PC-3 (cell line): ENCODE results near the gene LBHD1. TPM values are rescaled to one million over a fixed set of nuclear protein-coding genes. Genes with fewer than 3 reads are reported as not detected.
A peak's percentile ranks its signal among the peaks of the same experiment; 100 is the strongest.

ENCODE experiments used
- ATAC-seq: fragments of 200-7000 bp; cut with Tn5 transposase; 2 replicates; pipeline ENCODE4 v1.9.1; 2020; ENCODE audit warnings: mild to moderate bottlenecking, moderate library complexity
- BruUV-seq: library from RNA; stranded (reverse); fragments of 400-500 nt; replicated peaks from 2 replicates; lab custom pipeline; 2021; lab: Mats Ljungman, UMichigan
- CTCF ChIA-PET: fragments of 300-600 bp; sonication (Branson Sonifier 250); formaldehyde crosslinking; loops from one replicate; lab custom pipeline; 2022; ENCODE audit warnings: antibody characterized with exemption; lab: Charles Lee
- POLR2A ChIA-PET: fragments of 300-600 bp; sonication (Branson Sonifier 250); formaldehyde crosslinking; loops from one replicate; lab custom pipeline; 2022; ENCODE audit warnings: antibody characterized with exemption; ENCODE audit not compliant: unreplicated experiment; lab: Charles Lee
- DNase-seq: peaks from one replicate; pipeline ENCODE4 v3.0.0-alpha.2; 2015
- H2AFZ ChIP-seq: fragments of 300-600 bp; sonication (generic); 2 replicates; pipeline ENCODE4 v1.6.0; 2016; ENCODE audit warnings: antibody characterized with exemption, low read length
- H3F3A ChIP-seq: fragments of 300-600 bp; sonication (generic); one replicate; pipeline ENCODE4 v1.6.0; 2017; ENCODE audit warnings: antibody characterized with exemption, low read length, control low read depth, mild to moderate bottlenecking; ENCODE audit not compliant: unreplicated experiment
- H3K27ac ChIP-seq: fragments of 300-600 bp; sonication (generic); 2 replicates; pipeline ENCODE4 v1.5.1; 2016; ENCODE audit warnings: mild to moderate bottlenecking, low read length
- H3K27me3 ChIP-seq: fragments of 300-600 bp; sonication (generic); 2 replicates; pipeline ENCODE4 v1.6.1; 2016; ENCODE audit warnings: low read length, mixed read lengths
- H3K36me3 ChIP-seq: fragments of 300-600 bp; sonication (generic); 2 replicates; pipeline ENCODE4 v1.6.1; 2016; ENCODE audit warnings: low read depth, mixed run types, low read length, mixed read lengths
- H3K4me1 ChIP-seq: fragments of 300-600 bp; sonication (generic); 2 replicates; pipeline ENCODE4 v1.5.1; 2016; ENCODE audit warnings: low read length; ENCODE audit not compliant: insufficient read depth
- H3K4me2 ChIP-seq: fragments of 300-600 bp; sonication (generic); 2 replicates; pipeline ENCODE4 v1.6.0; 2016; ENCODE audit warnings: low read length
- H3K4me3 ChIP-seq: fragments of 300-600 bp; sonication (generic); 2 replicates; pipeline ENCODE4 v1.5.1; 2016; ENCODE audit warnings: mild to moderate bottlenecking, low read length, mixed read lengths
- H3K79me2 ChIP-seq: fragments of 300-600 bp; sonication (generic); 2 replicates; pipeline ENCODE4 v1.6.1; 2017; ENCODE audit warnings: low read length, mixed read lengths
- H3K9ac ChIP-seq: fragments of 300-600 bp; sonication (generic); 2 replicates; pipeline ENCODE4 v1.6.0; 2016; ENCODE audit warnings: mild to moderate bottlenecking, low read length
- H3K9me2 ChIP-seq: fragments of 300-600 bp; sonication (generic); replicated peaks from 2 replicates; pipeline ENCODE4 v1.6.1; 2016; ENCODE audit warnings: mixed run types, low read length, mixed read lengths
- H3K9me3 ChIP-seq: fragments of 300-600 bp; sonication (generic); 2 replicates; pipeline ENCODE4 v1.6.1; 2016; ENCODE audit warnings: low read length, mixed read lengths
- H4K20me1 ChIP-seq: fragments of 300-600 bp; sonication (generic); 2 replicates; pipeline ENCODE4 v1.6.1; 2016; ENCODE audit warnings: low read length, mixed read lengths
- CTCF ChIP-seq: fragments of 300-600 bp; sonication (generic); conservative IDR thresholded peaks from 2 replicates; pipeline ENCODE4 v1.5.1; 2017; ENCODE audit warnings: antibody characterized with exemption, low read depth, mild to moderate bottlenecking, low read length
- EZH2 ChIP-seq: fragments of 300-600 bp; sonication (generic); IDR thresholded peaks from one replicate; pipeline ENCODE4 v1.6.1; 2017; ENCODE audit warnings: antibody characterized with exemption, mild to moderate bottlenecking, low read length; ENCODE audit not compliant: unreplicated experiment
- EZH2phosphoT487 ChIP-seq: fragments of 300-600 bp; sonication (generic); IDR thresholded peaks from 2 replicates; pipeline ENCODE4 v1.6.1; 2018; ENCODE audit warnings: mild to moderate bottlenecking, antibody characterized with exemption, low read length, borderline replicate concordance
- intact Hi-C: fragments of 100-400 bp; cut with micrococcal nuclease; formaldehyde crosslinking; loops from 2 replicates; pipeline ENCODE4 v1.9.0; 2023
- total RNA-seq: library from RNA; depleted of rRNA; stranded (reverse); fragments of >200 nt; gene quantifications from 2 replicates; pipeline ENCODE4 v1.2.3, GENCODE V29; 2014

LBHD1 gene
- total RNA-seq, 1 experiment from 2014 or later = 9.7 TPM

GRCh38 chr11:62667460-62667859 lies 4.6 kb downstream of the LBHD1 start:
- DNase-seq (no peak), ATAC-seq (no peak)
- Histone ChIP-seq H3K9me3 (no peaks in the 10 kb centered on the region), H3K36me3 (peaks cover 16% of the 10 kb centered on the region), H3K27me3 (no peaks in the 10 kb centered on the region), H3K4me1 (peaks cover 35% of the 10 kb centered on the region), H3F3A (peaks cover 13% of the 10 kb centered on the region), H3K79me2 (peaks cover 82% of the 10 kb centered on the region), H3K9ac (no peak overlapping the region), H3K9me2 (no peaks in the 10 kb centered on the region), H3K4me3 (peak overlapping the region; percentile 98; the same call in 1 of the 2 replicates), H3K27ac (no peak overlapping the region), H3K4me2 (peak overlapping the region; percentile 93), H2AFZ (no peak overlapping the region), H4K20me1 (peaks cover 14% of the 10 kb centered on the region; the same call in 1 of the 2 replicates)
- CTCF ChIA-PET = no interaction called here
- no peak for TF ChIP-seq EZH2phosphoT487
- no peak for TF ChIP-seq CTCF
- no peak for TF ChIP-seq EZH2
- BruUV-seq = no TSS peak
- intact Hi-C loops = no loop called here
- POLR2A ChIA-PET = no interaction called here

- intact Hi-C loops = no loop called here
Observed at GRCh38 chr11:62666259-62666926, 5.7 kb downstream of the LBHD1 start.

More at GRCh38 chr11:62666259-62666926, 5.7 kb downstream of the LBHD1 start:
- H3K27ac ChIP-seq = peak overlapping the region; percentile 30
- no peaks in the 10 kb centered on the region for H3K27me3 ChIP-seq
- H3K4me2 ChIP-seq = peak overlapping the region; percentile 93
- ChIA-PET CTCF (interaction anchor here (0.5 to 1.7 kb wide), 2 partner anchors 15 to 121 kb away, joined by 4 to 6 read pairs; partner anchors contain the start of gene TMEM179B), POLR2A (interaction anchor here (0.6 to 2.1 kb wide), 2 partner anchors 11 to 96 kb away, joined by 5 to 11 read pairs; no protein-coding TSS in a partner anchor)
- BruUV-seq = no TSS peak
- H3K79me2 ChIP-seq = peaks cover 72% of the 10 kb centered on the region
- peaks cover 35% of the 10 kb centered on the region for H3K4me1 ChIP-seq
- H3K9ac ChIP-seq = peak overlapping the region; percentile 92
- no peak for TF ChIP-seq EZH2
- no peak for TF ChIP-seq EZH2phosphoT487
- no peak for TF ChIP-seq CTCF
- no peak for ATAC-seq
- DNase-seq = no peak
- H3K9me2 ChIP-seq = no peaks in the 10 kb centered on the region
- peaks cover 13% of the 10 kb centered on the region for H3F3A ChIP-seq
- H3K4me3 ChIP-seq = peak overlapping the region; percentile 98
- H3K9me3 ChIP-seq = no peaks in the 10 kb centered on the region
- no peak overlapping the region for H2AFZ ChIP-seq
- peaks cover 14% of the 10 kb centered on the region; the same call in 1 of the 2 replicates for H4K20me1 ChIP-seq
- peaks cover 16% of the 10 kb centered on the region for H3K36me3 ChIP-seq
